GM21786 (cell line): ENCODE results near the gene OR5H14.
"Not testable (repeated sequence)": the region's sequence is repeated elsewhere in the genome, so short reads cannot be mapped to it uniquely, and the experiment has no call there.

Experiments
- ATAC-seq: cut with Tn5 transposase; IDR thresholded peaks from one replicate; pipeline ENCODE4 v1.9.1; 2021; ENCODE audit not compliant: unreplicated experiment

Gene OR5H14

DNA sequence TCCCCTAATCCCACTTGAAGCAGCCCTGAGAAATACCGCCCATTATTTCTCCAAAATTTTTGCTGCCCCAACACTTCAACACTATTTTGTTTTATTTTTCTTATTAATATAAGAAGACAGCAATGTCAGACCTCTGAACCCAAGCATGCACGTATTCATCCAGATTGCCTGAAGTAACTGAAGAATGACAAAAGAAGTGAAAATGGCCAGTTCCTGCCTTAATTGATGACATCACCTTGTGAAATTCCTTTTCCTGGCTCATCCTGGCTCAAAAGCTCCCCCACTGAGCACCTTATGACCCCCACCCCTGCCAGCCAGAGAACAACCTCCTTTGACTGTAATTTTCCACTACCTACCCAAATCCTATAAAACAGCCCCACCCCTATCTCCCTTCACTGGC is 49.0 kb downstream of the OR5H14 start:
- ATAC-seq, result not testable (repeated sequence)

DNA sequence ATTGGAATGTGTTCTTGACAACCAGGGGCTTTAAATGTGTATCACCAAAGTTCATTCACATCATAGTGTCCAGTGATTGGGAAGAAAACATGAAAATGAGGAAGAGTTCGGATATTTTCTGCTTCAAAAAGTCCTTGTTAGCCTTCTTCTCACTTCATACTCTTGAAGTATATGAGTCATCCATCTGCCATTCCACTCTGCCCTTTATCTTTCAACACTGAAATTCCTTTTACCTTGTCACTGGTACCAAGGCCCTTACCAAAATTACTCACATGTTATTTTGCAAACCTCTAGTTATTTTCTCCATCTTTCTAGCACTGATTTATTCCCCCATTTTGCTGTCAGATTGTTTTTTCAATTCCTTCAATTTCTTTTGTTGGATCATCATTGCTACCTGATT is 51.7 kb downstream of the OR5H14 start:
- ATAC-seq, result no peak
